Measurements from ENCODE around the gene FBN1. TPM values are rescaled to one million over a fixed set of nuclear protein-coding genes. Genes with fewer than 3 reads are reported as not detected.
A peak's percentile ranks its signal among the peaks of the same experiment; 100 is the strongest.

FBN1 gene
- total and polyA plus RNA-seq, 2 of the 13 experiments (the other 11 are each of a cell fraction or from before 2014, with no cell fraction given), result 1.5 to 3.0 TPM

DNA sequence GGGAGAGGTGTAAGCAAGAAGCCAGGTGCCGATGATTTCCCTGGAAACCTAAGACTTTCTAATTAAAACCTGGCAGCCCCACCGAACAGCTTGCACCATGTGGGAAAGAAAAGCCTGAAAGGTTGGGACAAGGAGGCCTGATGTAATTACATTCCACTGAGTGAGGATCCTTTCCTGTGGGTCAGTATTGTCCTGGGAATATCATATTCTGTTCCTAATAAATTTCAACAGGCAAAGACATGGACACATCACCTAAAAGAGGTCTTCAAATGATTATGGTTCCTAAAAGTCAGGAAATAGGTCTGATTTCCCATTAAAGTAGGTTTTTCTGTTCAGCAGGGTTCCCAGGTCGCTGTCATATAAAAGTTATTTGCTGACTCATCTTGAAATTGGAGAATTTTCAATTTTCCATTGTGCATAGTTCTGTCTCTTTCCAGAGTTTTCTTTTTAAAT is 255.8 kb downstream of the FBN1 start:
- DNase-seq (ENCODE audit: low spot score) (no peak), FAIRE-seq (no peak), ATAC-seq (no peak)
- H3K4me2 ChIP-seq (ENCODE audit: low read depth, low read length), result no peak overlapping the region
- H3K9ac ChIP-seq (ENCODE audit: insufficient read depth, low read depth, low read length), result no peak overlapping the region
- H3K79me2 ChIP-seq (ENCODE audit: insufficient read depth, low read length), result no peaks in the 10 kb centered on the region
- H3K27me3 ChIP-seq (ENCODE audit: control insufficient read depth in 1 of 2, insufficient read depth in 2 of 2, low read length in 2 of 2), result peaks cover 0 to 3% of the 10 kb centered on the region in 2 experiments; a peak in 1 of 5 replicates
- POLR2A ChIA-PET, result no interaction called here
- H4K20me1 ChIP-seq (ENCODE audit: insufficient read depth, low read length), result no peaks in the 10 kb centered on the region
- no peaks in the 10 kb centered on the region for H3K36me3 ChIP-seq (replicated peaks in 1 of 2; ENCODE audit: control insufficient read depth in 1 of 2, insufficient read depth in 2 of 2, low read length in 2 of 2)
- intact Hi-C loops (cut with micrococcal nuclease; ENCODE audit: unreplicated experiment), result no loop called here
- CTCF ChIA-PET (ENCODE audit: low intra/inter-chr PET ratio, low total read pairs), result no interaction called here
- no peak overlapping the region for H3K4me3 ChIP-seq (replicated peaks in 1 of 3; ENCODE audit: insufficient read depth in 1 of 3, low read depth in 2 of 3, low read length in 3 of 3)
- BruUV-seq (replicated peaks), result no TSS peak
- H3K4me1 ChIP-seq (ENCODE audit: insufficient read depth, low read length), result no peaks in the 10 kb centered on the region
- WGBS (ENCODE audit: low lambda C conversion rate), result 35% methylated on average over 3 of the region's 3 CpGs
- no peak overlapping the region for H3K27ac ChIP-seq (ENCODE audit: extremely low read length, insufficient read depth, low read length)
- no peak overlapping the region for H2AFZ ChIP-seq (ENCODE audit: low read length)
- H3K9me3 ChIP-seq (ENCODE audit: low read length), result no peaks in the 10 kb centered on the region
- in situ Hi-C loops (cut with HindIII; ENCODE audit: extremely low pct_ligation_motif_present, low pct_unique_long_range_greater_than_20kb), result no loop called here
- TF ChIP-seq RAD51 (IDR thresholded peaks at IDR 0.05; ENCODE audit: borderline replicate concordance) (no peak), YEATS2 (CRISPR knock-in tag; IDR thresholded peaks at IDR 0.05; ENCODE audit: borderline replicate concordance) (no peak), HNF4G (IDR thresholded peaks at IDR 0.05; ENCODE audit: borderline replicate concordance, low read depth, low read length) (no peak), HNF4G (CRISPR knock-in tag; IDR thresholded peaks at IDR 0.05; ENCODE audit: borderline replicate concordance, low read depth) (no peak), TCF7L2 (IDR thresholded peaks at IDR 0.05; ENCODE audit: low read depth, low read length) (no peak), MAFF (IDR thresholded peaks at IDR 0.05; ENCODE audit: low read depth, low read length) (peak; percentile 91), GMEB2 (CRISPR knock-in tag; IDR thresholded peaks at IDR 0.05; ENCODE audit: low read depth) (no peak), CAMTA2 (CRISPR knock-in tag; IDR thresholded peaks at IDR 0.05; ENCODE audit: borderline replicate concordance) (no peak), BCL6 (CRISPR knock-in tag; IDR thresholded peaks at IDR 0.05) (no peak), HNRNPL (IDR thresholded peaks at IDR 0.05; ENCODE audit: low read depth, low read length) (no peak), SIX1 (CRISPR knock-in tag; IDR thresholded peaks at IDR 0.05; ENCODE audit: borderline replicate concordance) (no peak)
- TF ChIP-seq, protein P1, sequence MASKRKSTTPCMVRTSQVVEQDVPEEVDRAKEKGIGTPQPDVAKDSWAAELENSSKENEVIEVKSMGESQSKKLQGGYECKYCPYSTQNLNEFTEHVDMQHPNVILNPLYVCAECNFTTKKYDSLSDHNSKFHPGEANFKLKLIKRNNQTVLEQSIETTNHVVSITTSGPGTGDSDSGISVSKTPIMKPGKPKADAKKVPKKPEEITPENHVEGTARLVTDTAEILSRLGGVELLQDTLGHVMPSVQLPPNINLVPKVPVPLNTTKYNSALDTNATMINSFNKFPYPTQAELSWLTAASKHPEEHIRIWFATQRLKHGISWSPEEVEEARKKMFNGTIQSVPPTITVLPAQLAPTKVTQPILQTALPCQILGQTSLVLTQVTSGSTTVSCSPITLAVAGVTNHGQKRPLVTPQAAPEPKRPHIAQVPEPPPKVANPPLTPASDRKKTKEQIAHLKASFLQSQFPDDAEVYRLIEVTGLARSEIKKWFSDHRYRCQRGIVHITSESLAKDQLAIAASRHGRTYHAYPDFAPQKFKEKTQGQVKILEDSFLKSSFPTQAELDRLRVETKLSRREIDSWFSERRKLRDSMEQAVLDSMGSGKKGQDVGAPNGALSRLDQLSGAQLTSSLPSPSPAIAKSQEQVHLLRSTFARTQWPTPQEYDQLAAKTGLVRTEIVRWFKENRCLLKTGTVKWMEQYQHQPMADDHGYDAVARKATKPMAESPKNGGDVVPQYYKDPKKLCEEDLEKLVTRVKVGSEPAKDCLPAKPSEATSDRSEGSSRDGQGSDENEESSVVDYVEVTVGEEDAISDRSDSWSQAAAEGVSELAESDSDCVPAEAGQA (IDR thresholded peaks at IDR 0.05; ENCODE audit: low read depth), result no peak
- TF ChIP-seq, protein P1 (CRISPR knock-in tag; IDR thresholded peaks at IDR 0.05; ENCODE audit: borderline replicate concordance), result no peak
- TF ChIP-seq, protein P2, sequence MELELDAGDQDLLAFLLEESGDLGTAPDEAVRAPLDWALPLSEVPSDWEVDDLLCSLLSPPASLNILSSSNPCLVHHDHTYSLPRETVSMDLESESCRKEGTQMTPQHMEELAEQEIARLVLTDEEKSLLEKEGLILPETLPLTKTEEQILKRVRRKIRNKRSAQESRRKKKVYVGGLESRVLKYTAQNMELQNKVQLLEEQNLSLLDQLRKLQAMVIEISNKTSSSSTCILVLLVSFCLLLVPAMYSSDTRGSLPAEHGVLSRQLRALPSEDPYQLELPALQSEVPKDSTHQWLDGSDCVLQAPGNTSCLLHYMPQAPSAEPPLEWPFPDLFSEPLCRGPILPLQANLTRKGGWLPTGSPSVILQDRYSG (CRISPR knock-in tag; IDR thresholded peaks at IDR 0.05), result no peak
